HL-60 (cell line): ENCODE data around the gene CNTRL.
A peak's percentile ranks its signal among the peaks of the same experiment; 100 is the strongest.

Experiments
- DNase-seq, 2 experiments: peaks; one replicate each; pipeline ENCODE4 v3.0.0-alpha.2; 2010 to 2020; ENCODE audit warnings: low read depth in 1 of 2, low spot score in 1 of 2
- H3K27ac ChIP-seq: fragments of 250-450 bp; sonication (Bioruptor Pico); replicated peaks from 2 replicates; pipeline ENCODE4 v1.5.1; 2020; ENCODE audit warnings: mild to moderate bottlenecking, moderate library complexity
- H3K27me3 ChIP-seq: fragments of 250-450 bp; sonication (Bioruptor Pico); 2 replicates; pipeline ENCODE4 v1.5.1; 2021; ENCODE audit warnings: mild to moderate bottlenecking, moderate library complexity; ENCODE audit not compliant: insufficient read depth, poor library complexity, severe bottlenecking
- H3K4me3 ChIP-seq: replicated peaks from 2 replicates; pipeline ENCODE4 v1.5.1; 2011; ENCODE audit warnings: mild to moderate bottlenecking, control low read depth, low read length; ENCODE audit not compliant: insufficient read depth
- CTCF ChIP-seq: IDR thresholded peaks from one replicate; pipeline ENCODE4 v1.5.1; 2011; ENCODE audit warnings: low read length, control low read depth, inconsistent platforms; ENCODE audit not compliant: insufficient read depth
- GABPA ChIP-seq: IDR thresholded peaks from 2 replicates; pipeline ENCODE4 v1.6.1; 2012; ENCODE audit warnings: low read depth
- POLR2AphosphoS5 ChIP-seq: IDR thresholded peaks from 2 replicates; pipeline ENCODE4 v1.6.1; 2012; ENCODE audit warnings: low read depth
- REST ChIP-seq: IDR thresholded peaks from 2 replicates; pipeline ENCODE4 v1.6.1; 2012; ENCODE audit warnings: low read depth; ENCODE audit not compliant: insufficient replicate concordance
- SPI1 ChIP-seq: IDR thresholded peaks from 2 replicates; pipeline ENCODE4 v1.6.1; 2012; ENCODE audit warnings: low read depth, mild to moderate bottlenecking, borderline replicate concordance

Gene CNTRL

GRCh38 chr9:121199921-121200320 lies 125.2 kb downstream of the CNTRL start:
- TF ChIP-seq SPI1 (no peak), CTCF (no peak), POLR2AphosphoS5 (no peak), GABPA (no peak), REST (no peak)
- H3K4me3 ChIP-seq, result peak overlapping the region; percentile 87
- H3K27ac ChIP-seq, result no peak overlapping the region
- no peaks in the 10 kb centered on the region for H3K27me3 ChIP-seq
- no peak for DNase-seq

GRCh38 chr9:121200356-121200755 lies 125.6 kb downstream of the CNTRL start:
- Histone ChIP-seq H3K27me3 (no peaks in the 10 kb centered on the region), H3K27ac (peak overlapping the region; percentile 89), H3K4me3 (peak overlapping the region; percentile 87)
- TF ChIP-seq CTCF, result no peak
- TF ChIP-seq POLR2AphosphoS5, result no peak
- no peak for TF ChIP-seq REST
- TF ChIP-seq SPI1, result no peak
- TF ChIP-seq GABPA, result no peak
- DNase-seq, result no peak

GRCh38 chr9:121201045-121201737 lies 126.4 kb downstream of the CNTRL start:
- no peak for TF ChIP-seq POLR2AphosphoS5
- no peak for TF ChIP-seq REST
- no peak for DNase-seq
- peak overlapping the region; percentile 89 for H3K27ac ChIP-seq

More at GRCh38 chr9:121201045-121201737, 126.4 kb downstream of the CNTRL start:
- Histone ChIP-seq H3K4me3 (peak overlapping the region; percentile 87), H3K27me3 (no peaks in the 10 kb centered on the region)
